Duodenal mucosa (tissue), 2 donors: Measurements from ENCODE around the gene EEF2K.
"Not testable (repeated sequence)": the region's sequence is repeated elsewhere in the genome, so short reads cannot be mapped to it uniquely, and the experiment has no call there.

Experiments used
- H3K27ac ChIP-seq: one replicate; pipeline ENCODE4 v1.7.0; 2013; ENCODE audit warnings: low read depth, low read length
- H3K27me3 ChIP-seq, 2 donors: one replicate each; pipeline ENCODE4 v1.7.0; 2013; ENCODE audit warnings: low read length in 2 of 2, control low read depth in 1 of 2; ENCODE audit not compliant: insufficient read depth in 2 of 2, control insufficient read depth in 1 of 2
- H3K36me3 ChIP-seq, 2 donors: one replicate each; pipeline ENCODE4 v1.7.0; 2013; ENCODE audit warnings: low read length in 2 of 2, control low read depth in 1 of 2; ENCODE audit not compliant: insufficient read depth in 2 of 2, control insufficient read depth in 1 of 2
- H3K4me1 ChIP-seq, 2 donors: one replicate each; pipeline ENCODE4 v1.7.0; 2013; ENCODE audit warnings: low read length in 2 of 2, control low read depth in 1 of 2; ENCODE audit not compliant: insufficient read depth in 2 of 2, control insufficient read depth in 1 of 2
- H3K4me3 ChIP-seq, 2 donors: one replicate each; pipeline ENCODE4 v1.7.0; 2013; ENCODE audit warnings: low read length in 2 of 2, low read depth in 1 of 2
- H3K9ac ChIP-seq, 2 donors: one replicate each; pipeline ENCODE4 v1.7.0; 2013; ENCODE audit warnings: low read length in 2 of 2, low read depth in 1 of 2
- H3K9me3 ChIP-seq, 2 donors: one replicate each; pipeline ENCODE4 v1.7.0; 2013; ENCODE audit warnings: low read length in 2 of 2, control low read depth in 1 of 2; ENCODE audit not compliant: control insufficient read depth in 1 of 2

Gene EEF2K

DNA sequence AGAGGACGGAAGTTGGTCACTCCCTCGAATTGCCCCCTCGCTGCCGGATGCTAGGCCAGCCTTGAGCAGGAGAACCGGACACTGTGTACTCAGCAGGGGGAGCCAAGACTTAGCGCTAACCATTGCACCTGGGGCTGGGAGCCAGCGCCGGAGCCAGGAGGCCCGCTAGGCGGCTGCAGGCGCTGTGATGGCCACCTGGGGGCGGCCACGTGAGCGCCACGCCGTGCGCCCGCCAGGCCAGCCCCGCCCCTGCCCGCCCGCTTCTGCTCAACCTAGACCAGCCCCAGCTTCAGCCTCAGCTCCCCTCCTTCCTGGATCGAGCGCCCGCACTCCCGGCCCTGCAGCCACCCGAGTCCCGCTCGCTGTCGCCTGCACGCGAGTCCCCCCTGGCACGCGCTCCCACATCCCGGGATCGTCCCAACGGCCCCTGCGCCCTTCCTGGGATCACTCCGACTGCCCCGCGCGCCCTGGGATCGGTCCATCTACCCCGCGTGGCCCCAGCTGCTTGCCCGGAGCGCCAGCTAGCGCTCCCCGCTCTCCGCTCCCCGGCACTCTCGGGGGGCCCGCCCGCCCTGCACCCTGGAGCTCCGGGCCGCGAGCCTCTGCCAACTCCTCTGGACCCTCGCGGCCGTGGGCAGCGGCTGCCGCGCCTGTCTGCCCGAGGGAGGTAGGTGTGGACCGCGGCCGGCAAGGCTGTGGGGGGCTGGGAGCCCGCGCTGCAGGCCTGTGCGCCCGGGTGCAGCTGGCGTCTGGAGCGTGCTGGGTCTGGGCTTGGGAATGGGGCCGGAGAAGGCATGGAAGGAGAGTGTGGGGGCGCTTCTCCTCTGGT is at the start of gene EEF2K:
EEF2K (plus strand) TSS at position 266 of the 829 bp plus-strand sequence. CDS start 19,452 bp downstream, outside the sequence.
- H3K4me1 ChIP-seq, result peaks cover 14 to 19% of the 10 kb centered on the region in 2 donors

DNA sequence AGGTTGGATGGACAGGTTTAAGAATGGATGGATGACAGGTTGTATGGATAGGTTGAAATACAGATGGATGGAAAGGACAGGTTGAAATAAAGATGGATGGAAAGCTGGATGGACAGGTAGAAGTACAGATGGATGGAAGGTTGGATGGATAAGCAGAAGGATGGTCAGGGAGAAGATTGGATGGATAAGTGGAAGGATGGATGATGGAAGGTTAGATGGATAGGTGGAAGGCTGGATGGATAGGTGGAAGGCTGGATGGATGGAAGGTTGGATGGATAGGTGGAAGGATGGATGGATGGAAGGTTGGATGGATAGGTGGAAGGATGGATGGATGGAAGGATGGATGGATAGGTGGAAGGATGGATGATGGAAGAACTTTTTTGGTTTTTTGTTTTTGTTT is 44.7 kb upstream of the EEF2K start:
- H3K27me3 ChIP-seq, result peaks cover 3 to 13% of the 10 kb centered on the region in 2 donors
- H3K36me3 ChIP-seq, result no peaks in the 10 kb centered on the region
- no peaks in the 10 kb centered on the region for H3K9me3 ChIP-seq
- H3K4me3 ChIP-seq, result no peak overlapping the region
- no peak overlapping the region for H3K27ac ChIP-seq
- no peak overlapping the region for H3K9ac ChIP-seq
- no peaks in the 10 kb centered on the region for H3K4me1 ChIP-seq

More for the DNA sequence above, at the start of gene EEF2K:
- peak within 1 kb of the TSS; percentile 59 for H3K27ac ChIP-seq
- peak within 1 kb of the TSS; percentile 90 to 94 for H3K4me3 ChIP-seq
- H3K9ac ChIP-seq, result peak within 1 kb of the TSS; percentile 54 to 75
- no peaks in the 10 kb centered on the region for H3K36me3 ChIP-seq
- no peaks in the 10 kb centered on the region for H3K27me3 ChIP-seq
- no peaks in the 10 kb centered on the region for H3K9me3 ChIP-seq

DNA sequence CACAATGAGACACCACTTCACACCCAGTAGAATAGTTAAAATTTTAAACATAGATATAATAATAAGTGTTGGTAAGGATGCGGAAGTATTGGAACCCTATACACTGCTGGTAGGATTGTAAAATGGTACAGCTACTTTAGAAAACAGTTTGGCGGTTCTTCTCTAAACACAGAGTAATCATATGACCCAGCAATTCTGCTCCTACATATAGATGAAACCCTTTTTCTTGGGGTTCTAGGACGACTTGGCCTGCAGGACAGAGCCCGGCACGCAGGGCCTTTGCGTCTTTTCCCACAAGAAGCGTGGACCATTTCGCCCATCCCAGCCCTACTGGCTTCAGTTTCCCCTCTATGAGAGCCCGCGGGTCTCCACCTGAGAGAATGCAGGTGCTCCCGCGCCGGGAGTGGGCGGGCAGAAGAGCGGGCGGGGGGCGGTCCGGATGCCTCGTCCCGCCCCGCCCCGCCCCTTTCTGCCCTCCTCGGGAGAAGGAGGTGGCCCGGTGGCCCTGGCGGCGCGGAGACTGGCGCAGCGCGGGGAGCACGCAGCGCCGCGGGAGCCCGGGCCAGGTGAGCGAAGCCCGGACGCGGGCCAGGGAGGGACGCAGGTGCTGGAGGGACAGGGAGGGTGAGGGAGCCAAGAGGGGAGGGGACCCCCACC is 44.0 kb upstream of the EEF2K start, which contains the start of gene SDR42E2:
SDR42E2 (plus strand) TSS at position 508 of the 657 bp plus-strand sequence. CDS start 3,077 bp downstream, outside the sequence.
- H3K36me3 ChIP-seq, result no peaks in the 10 kb centered on the region
- H3K4me1 ChIP-seq, result no peaks in the 10 kb centered on the region
- no peak within 1 kb of the TSS for H3K9ac ChIP-seq
- H3K4me3 ChIP-seq, result peak within 1 kb of the TSS; percentile 28 to 39
- H3K27me3 ChIP-seq, result peaks cover 3 to 13% of the 10 kb centered on the region in 2 donors
- H3K9me3 ChIP-seq, result no peaks in the 10 kb centered on the region
- H3K27ac ChIP-seq, result no peak within 1 kb of the TSS

DNA sequence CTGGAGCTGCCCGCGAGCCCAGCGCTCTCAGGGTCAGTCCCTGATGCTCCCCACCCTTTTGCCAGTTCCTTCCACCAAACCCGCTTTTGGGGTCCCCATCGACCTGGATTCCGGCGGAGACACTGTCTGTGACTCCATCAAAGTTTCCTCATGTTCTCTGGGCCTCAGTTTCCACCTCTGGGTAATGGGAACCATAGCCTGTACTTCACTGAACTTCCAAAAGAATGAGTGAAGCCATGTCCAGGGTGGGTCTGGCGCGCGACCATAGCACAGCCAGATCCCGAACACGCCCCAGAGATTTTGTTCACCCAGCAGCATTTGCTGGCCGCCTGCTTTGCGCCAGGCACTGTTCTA is 43.4 kb upstream of the EEF2K start:
- H3K27me3 ChIP-seq, result peaks cover 3 to 13% of the 10 kb centered on the region in 2 donors
- H3K4me3 ChIP-seq, result peak overlapping the region; percentile 28 to 39
- no peak overlapping the region for H3K27ac ChIP-seq
- H3K9me3 ChIP-seq, result no peaks in the 10 kb centered on the region
- no peaks in the 10 kb centered on the region for H3K4me1 ChIP-seq
- H3K9ac ChIP-seq, result no peak overlapping the region
- no peaks in the 10 kb centered on the region for H3K36me3 ChIP-seq

DNA sequence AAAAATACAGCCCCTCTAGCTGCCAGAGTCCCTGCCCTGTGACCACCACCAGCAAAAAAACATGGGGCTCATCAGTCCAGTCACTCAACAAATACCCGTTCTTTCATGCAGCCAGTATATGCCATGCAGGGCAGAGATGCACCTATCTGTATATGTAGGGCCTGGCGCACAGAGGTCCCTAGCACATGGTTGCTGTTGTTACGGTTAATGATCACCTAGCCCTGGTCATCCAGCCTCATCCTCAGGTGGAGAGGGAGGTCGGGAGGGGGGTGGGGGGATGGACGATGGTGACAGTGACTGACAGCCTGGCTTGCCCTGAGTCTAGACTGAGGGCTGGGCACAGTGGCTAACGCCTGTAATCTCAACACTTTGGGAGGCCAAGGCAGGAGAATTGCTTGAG is 42.3 kb upstream of the EEF2K start:
- Histone ChIP-seq H3K27me3 (peaks cover 3 to 13% of the 10 kb centered on the region in 2 donors), H3K9ac (no peak overlapping the region), H3K27ac (no peak overlapping the region), H3K4me3 (no peak overlapping the region), H3K9me3 (no peaks in the 10 kb centered on the region), H3K36me3 (no peaks in the 10 kb centered on the region), H3K4me1 (no peaks in the 10 kb centered on the region)

DNA sequence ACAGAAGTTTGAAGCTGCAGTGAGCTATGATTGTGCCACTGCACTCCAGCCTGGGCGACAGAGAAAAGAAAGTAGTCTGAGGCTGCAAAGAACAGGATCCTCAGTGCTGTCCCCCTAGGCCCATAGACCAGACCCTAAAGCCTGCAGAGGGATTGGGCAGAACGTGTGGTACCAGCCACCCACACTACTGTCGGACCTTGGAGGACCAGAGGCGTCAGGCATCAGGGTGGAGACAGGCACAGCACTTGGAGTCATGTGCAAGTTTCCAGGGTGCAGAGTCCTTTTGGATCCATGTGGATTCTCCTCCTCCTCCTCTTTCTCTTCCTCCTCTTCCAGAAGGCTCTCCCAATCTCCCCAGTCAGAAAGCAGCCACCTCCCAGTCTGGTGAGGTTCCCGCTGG is 41.6 kb upstream of the EEF2K start:
- no peak overlapping the region for H3K4me3 ChIP-seq
- H3K27ac ChIP-seq, result no peak overlapping the region
- H3K9me3 ChIP-seq, result no peaks in the 10 kb centered on the region
- H3K9ac ChIP-seq, result no peak overlapping the region
- H3K4me1 ChIP-seq, result no peaks in the 10 kb centered on the region
- H3K36me3 ChIP-seq, result no peaks in the 10 kb centered on the region
- peaks cover 3 to 13% of the 10 kb centered on the region in 2 donors for H3K27me3 ChIP-seq

DNA sequence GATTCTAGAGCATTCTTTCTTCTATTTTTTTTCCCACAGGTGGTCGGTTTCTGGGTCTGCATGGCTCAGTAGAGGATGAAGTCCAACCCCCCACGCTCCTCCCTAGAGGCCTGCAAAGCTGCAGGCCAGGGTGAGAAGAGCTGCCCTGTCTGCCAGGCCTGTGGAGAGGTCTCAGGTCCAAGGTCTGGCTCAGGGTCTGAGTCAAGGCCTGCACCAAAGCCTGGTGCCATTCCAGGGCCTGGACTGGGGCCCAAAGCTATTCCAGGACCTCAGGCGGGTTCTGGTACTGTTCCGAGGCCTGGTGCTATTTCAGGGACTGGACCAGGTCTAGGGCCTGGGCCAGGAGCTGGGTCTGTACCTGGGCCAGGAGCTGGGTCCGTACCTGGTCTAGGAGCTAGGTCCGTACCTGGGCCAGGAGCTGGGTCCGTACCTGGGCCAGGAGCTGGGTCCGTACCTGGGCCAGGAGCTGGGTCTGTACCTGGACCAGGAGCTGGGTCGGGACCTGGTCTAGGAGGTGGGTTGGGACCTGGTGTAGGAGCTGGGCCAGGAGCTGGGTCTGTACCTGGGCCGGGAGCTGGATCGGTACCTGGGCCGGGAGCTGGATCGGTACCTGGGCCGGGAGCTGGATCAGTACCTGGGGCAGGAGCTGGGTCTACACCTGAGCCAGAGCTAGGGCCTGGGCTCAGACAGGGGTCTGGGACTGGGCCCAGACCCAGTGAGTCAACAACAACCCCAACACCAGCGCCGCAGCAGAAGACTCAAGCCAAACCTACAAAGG is 40.4 kb upstream of the EEF2K start:
- Histone ChIP-seq H3K27ac (no peak overlapping the region), H3K9ac (no peak overlapping the region), H3K9me3 (no peaks in the 10 kb centered on the region), H3K4me1 (no peaks in the 10 kb centered on the region), H3K36me3 (no peaks in the 10 kb centered on the region), H3K27me3 (peaks cover 3 to 13% of the 10 kb centered on the region in 2 donors), H3K4me3 (no peak overlapping the region)

DNA sequence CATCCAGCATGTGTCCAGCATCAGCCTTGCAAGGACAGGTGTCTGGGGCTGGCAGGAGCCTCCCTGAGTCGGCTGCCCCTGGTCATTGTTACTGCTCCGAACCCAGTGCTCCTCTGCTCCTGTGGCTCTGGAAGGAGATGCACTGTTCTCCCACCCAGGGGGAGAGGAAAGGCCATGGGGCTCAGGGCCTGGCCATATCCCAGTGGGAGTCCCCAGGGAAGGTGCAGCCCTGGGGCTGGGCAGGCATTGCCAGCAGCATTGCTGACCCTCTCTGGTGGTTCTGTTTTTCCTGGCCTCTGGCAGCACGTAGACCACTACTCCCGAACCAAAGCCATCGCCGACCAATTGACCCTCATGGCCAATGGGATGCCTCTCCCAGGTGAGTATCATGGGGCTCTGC is 34.1 kb upstream of the EEF2K start:
- Histone ChIP-seq H3K4me3 (no peak overlapping the region), H3K27me3 (no peaks in the 10 kb centered on the region), H3K4me1 (no peaks in the 10 kb centered on the region), H3K9me3 (no peaks in the 10 kb centered on the region), H3K36me3 (no peaks in the 10 kb centered on the region), H3K27ac (no peak overlapping the region), H3K9ac (no peak overlapping the region)

DNA sequence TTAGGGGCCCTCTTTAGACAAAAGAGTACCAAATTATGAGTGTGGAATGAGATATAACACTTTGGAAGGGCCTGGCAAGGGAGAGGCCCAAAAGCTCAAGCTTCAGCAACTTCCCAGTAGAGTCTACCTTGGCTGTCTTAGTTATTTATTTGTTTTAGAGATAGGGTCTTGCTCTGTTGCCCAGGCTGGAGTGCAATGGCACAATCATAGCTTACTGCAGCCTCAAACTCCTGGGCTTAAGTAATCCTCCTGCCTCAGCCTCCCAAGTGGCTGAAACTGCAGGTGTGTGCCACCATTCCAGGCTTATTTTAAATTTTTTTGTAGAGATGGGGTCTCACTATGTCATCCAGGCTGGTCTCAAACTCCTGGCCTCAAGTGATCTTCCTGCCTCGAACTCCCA is 33.4 kb upstream of the EEF2K start:
- not testable (repeated sequence) for H3K4me1 ChIP-seq, H3K9me3 ChIP-seq, H3K36me3 ChIP-seq, H3K4me3 ChIP-seq, H3K27ac ChIP-seq, H3K9ac ChIP-seq, H3K27me3 ChIP-seq

DNA sequence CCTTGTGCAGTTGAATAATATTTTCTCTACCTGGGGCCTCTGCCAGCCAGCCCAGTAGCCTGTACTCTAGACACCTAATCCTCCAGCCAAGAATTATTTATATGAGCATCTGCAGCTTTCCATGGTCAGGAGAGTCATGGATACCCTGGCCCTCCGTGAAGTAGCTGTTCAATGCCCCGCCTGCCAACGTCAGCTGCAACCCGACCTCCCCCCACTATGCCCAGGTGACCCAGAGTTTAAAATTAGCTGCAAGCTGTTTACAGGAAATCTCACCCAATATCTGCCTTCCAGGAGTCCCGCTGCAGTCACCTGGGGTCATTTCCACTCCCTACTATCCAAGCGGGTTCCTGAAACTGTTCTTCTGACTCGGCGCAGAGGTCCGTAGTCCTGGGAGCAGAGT is 31.4 kb upstream of the EEF2K start:
- H3K9me3 ChIP-seq, result no peaks in the 10 kb centered on the region
- no peaks in the 10 kb centered on the region for H3K4me1 ChIP-seq
- H3K36me3 ChIP-seq, result no peaks in the 10 kb centered on the region
- H3K9ac ChIP-seq, result no peak overlapping the region
- H3K27me3 ChIP-seq, result no peaks in the 10 kb centered on the region
- H3K4me3 ChIP-seq, result no peak overlapping the region
- H3K27ac ChIP-seq, result no peak overlapping the region
